Tibial nerve (tissue), 4 donors: ENCODE results near the gene MRPS27. TPM values are rescaled to one million over a fixed set of nuclear protein-coding genes. Genes with fewer than 3 reads are reported as not detected.

Source experiments
- DNase-seq, 2 donors: peaks; one replicate each; pipeline ENCODE4 v3.0.0-alpha.2; 2019; ENCODE audit warnings: low spot score in 2 of 2
- H3K27ac ChIP-seq, 4 donors: fragments of 200-600 bp; sonication (generic) in 3 of 4; one replicate each; pipeline ENCODE4 v1.5.1; 2017 to 2019; ENCODE audit warnings: mild to moderate bottlenecking in 1 of 4
- H3K27me3 ChIP-seq, 2 donors: fragments of 200-600 bp; sonication (generic) in 1 of 2; one replicate each; pipeline versions ENCODE4 v1.5.1 to v1.6.0; 2017 to 2019
- H3K36me3 ChIP-seq, 3 donors: fragments of 200-600 bp; sonication (generic); one replicate each; pipeline ENCODE4 v1.5.1; 2018 to 2019
- H3K4me1 ChIP-seq, 4 donors: fragments of 200-600 bp; sonication (generic) in 3 of 4; one replicate each; pipeline ENCODE4 v1.5.1; 2017 to 2019
- H3K4me3 ChIP-seq, 4 donors: fragments of 200-600 bp; sonication (generic) in 3 of 4; one replicate each; pipeline ENCODE4 v1.5.1; 2017 to 2019; ENCODE audit warnings: mild to moderate bottlenecking in 1 of 4, moderate library complexity in 1 of 4
- H3K9me3 ChIP-seq, 4 donors: fragments of 200-600 bp; sonication (generic) in 3 of 4; one replicate each; pipeline ENCODE4 v1.5.1; 2017 to 2019
- EP300 ChIP-seq, 2 donors: sonication (generic); formaldehyde crosslinking; IDR thresholded peaks; one replicate each; pipeline ENCODE4 v1.6.1; 2017; ENCODE audit warnings: antibody characterized with exemption in 2 of 2, mild to moderate bottlenecking in 1 of 2
- POLR2A ChIP-seq, 2 donors: fragments of 450-650 bp; IDR thresholded peaks; one replicate each; pipeline ENCODE4 v1.6.1; 2017; ENCODE audit warnings: antibody characterized with exemption in 2 of 2, mild to moderate bottlenecking in 2 of 2, moderate library complexity in 2 of 2
- WGBS, 2 donors: methylation state at CpG; one replicate each; pipeline ENCODE4 v1.1.5; 2018; 5-methylcytosine and 5-hydroxymethylcytosine counted together
- total RNA-seq, 4 donors: library from RNA; depleted of rRNA; stranded (reverse); fragments of >200 nt; gene quantifications; one replicate each; pipeline ENCODE4 v1.1.0, GENCODE V29; 2016
- TF ChIP-seq, protein P1 (sequence below), 5 experiments: fragments of 200-600 bp in 3 of 5; fragments of 450-650 bp in 2 of 5; sonication (generic) in 3 of 5; IDR thresholded peaks; one replicate each; pipeline ENCODE4 v1.5.1; 2016 to 2019; ENCODE audit warnings: antibody characterized with exemption in 5 of 5, mild to moderate bottlenecking in 3 of 5, moderate library complexity in 2 of 5

MRPS27 gene
- total RNA-seq, 4 donors from 2014 or later: 44.4 to 59.0 (median 47.4) TPM

DNA sequence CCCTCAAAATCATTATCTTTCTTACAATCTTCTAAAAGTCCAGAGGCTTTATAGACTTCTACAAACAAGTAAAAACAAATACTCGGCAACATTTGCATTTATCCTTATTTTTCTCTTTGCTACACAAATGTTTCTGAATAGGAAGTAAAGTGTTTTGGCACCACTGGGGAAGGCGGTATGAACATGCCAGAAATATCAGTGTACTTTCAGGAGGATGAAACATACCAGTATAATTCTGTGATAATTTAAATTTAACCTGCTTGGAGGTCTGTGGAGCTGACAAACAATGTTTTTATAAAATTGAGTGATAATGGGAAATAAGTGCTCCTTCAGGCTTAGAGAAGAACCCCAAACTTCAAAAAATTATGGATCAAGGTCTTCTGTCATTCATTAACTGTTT lies 51.8 kb downstream of the MRPS27 start:
- no peak for DNase-seq
- peaks cover 0 to 13% (median 0%) of the 10 kb centered on the region in 4 donors for H3K4me1 ChIP-seq
- no peaks in the 10 kb centered on the region for H3K36me3 ChIP-seq
- no peaks in the 10 kb centered on the region for H3K9me3 ChIP-seq
- WGBS, 2 donors: 72 to 73% methylated on average over 2 of the region's 2 CpGs
- H3K27me3 ChIP-seq: no peaks in the 10 kb centered on the region
- TF ChIP-seq, protein P1, sequence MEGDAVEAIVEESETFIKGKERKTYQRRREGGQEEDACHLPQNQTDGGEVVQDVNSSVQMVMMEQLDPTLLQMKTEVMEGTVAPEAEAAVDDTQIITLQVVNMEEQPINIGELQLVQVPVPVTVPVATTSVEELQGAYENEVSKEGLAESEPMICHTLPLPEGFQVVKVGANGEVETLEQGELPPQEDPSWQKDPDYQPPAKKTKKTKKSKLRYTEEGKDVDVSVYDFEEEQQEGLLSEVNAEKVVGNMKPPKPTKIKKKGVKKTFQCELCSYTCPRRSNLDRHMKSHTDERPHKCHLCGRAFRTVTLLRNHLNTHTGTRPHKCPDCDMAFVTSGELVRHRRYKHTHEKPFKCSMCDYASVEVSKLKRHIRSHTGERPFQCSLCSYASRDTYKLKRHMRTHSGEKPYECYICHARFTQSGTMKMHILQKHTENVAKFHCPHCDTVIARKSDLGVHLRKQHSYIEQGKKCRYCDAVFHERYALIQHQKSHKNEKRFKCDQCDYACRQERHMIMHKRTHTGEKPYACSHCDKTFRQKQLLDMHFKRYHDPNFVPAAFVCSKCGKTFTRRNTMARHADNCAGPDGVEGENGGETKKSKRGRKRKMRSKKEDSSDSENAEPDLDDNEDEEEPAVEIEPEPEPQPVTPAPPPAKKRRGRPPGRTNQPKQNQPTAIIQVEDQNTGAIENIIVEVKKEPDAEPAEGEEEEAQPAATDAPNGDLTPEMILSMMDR (IDR thresholded peaks at IDR 0.05): no peak
- TF ChIP-seq EP300 (IDR thresholded peaks at IDR 0.05): no peak
- no peak for TF ChIP-seq POLR2A (IDR thresholded peaks at IDR 0.05)
- H3K4me3 ChIP-seq: no peak overlapping the region
- no peak overlapping the region for H3K27ac ChIP-seq

DNA sequence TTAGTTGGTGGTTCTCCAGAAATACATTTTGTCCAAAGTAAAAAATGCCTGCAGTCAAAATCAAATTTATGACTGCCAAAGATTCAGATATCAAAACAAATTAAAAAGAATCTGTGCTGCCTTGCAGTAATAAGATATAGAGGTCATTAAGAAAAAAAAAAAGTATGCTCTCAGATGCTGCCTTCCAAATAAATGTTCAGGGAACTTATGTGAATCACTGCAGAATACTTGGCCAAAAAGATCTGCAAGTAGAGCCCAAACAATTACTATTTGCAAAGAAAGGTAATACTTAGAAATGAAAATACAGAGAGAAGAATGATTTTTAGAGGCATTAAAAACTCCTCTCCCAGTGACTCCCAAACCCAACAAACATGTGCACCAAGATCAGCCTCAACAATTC lies 52.4 kb downstream of the MRPS27 start:
- no peak for DNase-seq
- H3K4me3 ChIP-seq: no peak overlapping the region
- no peak overlapping the region for H3K27ac ChIP-seq
- TF ChIP-seq POLR2A (IDR thresholded peaks at IDR 0.05): no peak
- no peak for TF ChIP-seq EP300 (IDR thresholded peaks at IDR 0.05)
- TF ChIP-seq, protein P1 (IDR thresholded peaks at IDR 0.05): no peak
- H3K36me3 ChIP-seq: no peaks in the 10 kb centered on the region
- no peaks in the 10 kb centered on the region for H3K27me3 ChIP-seq
- H3K9me3 ChIP-seq: no peaks in the 10 kb centered on the region
- H3K4me1 ChIP-seq: peaks cover 0 to 13% (median 0%) of the 10 kb centered on the region in 4 donors

DNA sequence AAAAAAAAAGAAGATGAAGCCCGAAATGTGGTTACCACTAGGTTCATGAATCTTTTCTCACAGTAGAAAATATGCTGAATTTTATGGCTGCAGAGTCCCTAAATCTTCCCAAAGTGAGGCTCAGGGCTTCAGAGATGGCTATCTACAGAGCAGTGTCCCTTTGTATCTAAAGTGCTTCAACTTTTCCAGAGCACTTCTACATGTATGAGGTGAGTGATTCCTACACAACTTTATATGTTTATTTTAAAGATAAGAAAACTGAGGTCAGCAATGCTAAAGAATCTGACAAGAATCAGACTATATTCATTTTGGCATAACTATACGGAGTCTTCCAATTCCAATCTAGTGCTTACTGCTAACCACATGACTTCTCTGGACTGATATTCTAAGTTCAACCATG lies 53.2 kb downstream of the MRPS27 start:
- H3K36me3 ChIP-seq: no peaks in the 10 kb centered on the region
- H3K27me3 ChIP-seq: no peaks in the 10 kb centered on the region
- TF ChIP-seq, protein P1 (IDR thresholded peaks at IDR 0.05): no peak
- TF ChIP-seq EP300 (IDR thresholded peaks at IDR 0.05) (no peak), POLR2A (IDR thresholded peaks at IDR 0.05) (no peak)
- no peak overlapping the region for H3K27ac ChIP-seq
- no peak for DNase-seq
- 90 to 91% methylated on average over 2 of the region's 2 CpGs for WGBS, 2 donors
- no peak overlapping the region for H3K4me3 ChIP-seq
- peaks cover 0 to 13% (median 0%) of the 10 kb centered on the region in 4 donors for H3K4me1 ChIP-seq
- no peaks in the 10 kb centered on the region for H3K9me3 ChIP-seq

DNA sequence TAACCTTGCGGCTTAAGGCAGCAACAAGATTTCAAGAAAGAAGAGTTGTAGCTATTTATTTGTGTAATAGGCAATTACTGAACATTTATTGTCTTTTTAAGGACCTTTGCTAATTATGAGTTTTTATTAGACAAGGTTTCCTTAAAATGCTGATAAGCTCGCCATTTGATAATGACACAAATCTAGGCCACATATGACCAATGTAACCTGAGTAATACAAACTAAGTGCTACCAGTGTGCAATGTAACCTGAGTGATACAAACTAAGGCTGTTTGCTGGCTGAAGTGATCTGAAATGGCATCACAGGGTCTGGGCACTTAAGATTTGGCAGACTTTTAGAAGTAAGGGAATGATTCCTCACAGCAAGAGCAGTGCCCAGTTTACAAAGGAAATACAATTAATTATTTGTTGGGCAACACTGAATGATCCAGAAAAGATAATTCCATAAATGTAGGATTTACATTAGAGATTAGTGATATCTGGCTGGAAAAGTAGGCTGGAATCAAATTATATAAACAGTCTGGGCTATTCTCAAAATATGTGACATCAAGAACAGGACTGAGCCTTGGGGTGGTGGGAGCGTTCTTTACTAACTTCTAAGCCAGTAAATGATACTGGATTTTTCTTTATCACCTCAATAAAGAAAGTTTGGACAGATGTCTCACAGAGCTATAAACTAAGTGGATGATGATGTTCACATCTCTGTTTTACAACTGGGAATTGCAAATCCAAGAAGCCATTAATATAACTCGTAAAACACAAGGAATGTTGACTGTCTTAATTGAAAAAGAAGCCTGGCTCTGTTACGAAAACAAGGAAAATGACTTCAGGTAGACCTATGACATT lies 54.8 kb downstream of the MRPS27 start:
- TF ChIP-seq, protein P1 (IDR thresholded peaks at IDR 0.05): no peak
- TF ChIP-seq EP300 (IDR thresholded peaks at IDR 0.05) (no peak), POLR2A (IDR thresholded peaks at IDR 0.05) (no peak)
- H3K4me1 ChIP-seq: peaks cover 0 to 13% (median 0%) of the 10 kb centered on the region in 4 donors

DNA sequence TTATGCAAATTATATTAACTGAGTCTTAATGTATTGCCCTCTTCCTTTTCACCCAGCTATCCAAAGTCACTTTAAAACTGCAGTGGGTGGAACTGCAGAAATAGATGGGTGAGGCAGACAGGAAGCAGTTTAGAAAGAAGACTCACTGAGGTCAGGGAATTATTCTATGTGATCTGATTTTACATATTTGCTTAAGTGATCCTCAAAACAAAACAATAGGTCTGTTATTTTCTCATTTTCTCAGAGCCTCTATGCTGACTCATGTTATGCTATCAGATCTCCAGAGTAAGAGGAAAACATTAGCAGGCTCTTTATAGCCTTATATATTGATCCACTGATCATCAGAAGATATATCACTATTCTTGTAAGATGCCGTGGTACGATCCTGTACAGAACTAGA lies 63.5 kb downstream of the MRPS27 start:
- peaks cover 0 to 8% (median 3%) of the 10 kb centered on the region in 4 donors for H3K4me1 ChIP-seq
- no peak overlapping the region for H3K4me3 ChIP-seq
- H3K36me3 ChIP-seq: no peaks in the 10 kb centered on the region
- TF ChIP-seq POLR2A (IDR thresholded peaks at IDR 0.05): no peak
- 92 to 98% methylated on average over 2 of the region's 2 CpGs for WGBS, 2 donors
- H3K27me3 ChIP-seq: no peaks in the 10 kb centered on the region
- H3K27ac ChIP-seq: no peak overlapping the region
- no peak for DNase-seq
- H3K9me3 ChIP-seq: no peaks in the 10 kb centered on the region

More for the DNA sequence above, 54.8 kb downstream of the MRPS27 start:
- no peak for DNase-seq
- no peaks in the 10 kb centered on the region for H3K36me3 ChIP-seq
- H3K27me3 ChIP-seq: no peaks in the 10 kb centered on the region
- no peak overlapping the region for H3K27ac ChIP-seq
- no peak overlapping the region for H3K4me3 ChIP-seq
- no peaks in the 10 kb centered on the region for H3K9me3 ChIP-seq
- WGBS, 2 donors: 95 to 98% methylated on average over 5 of the region's 5 CpGs
